Calu3 (cell line): ENCODE measurements around the gene PSTPIP1. TPM values are rescaled to one million over a fixed set of nuclear protein-coding genes. Genes with fewer than 3 reads are reported as not detected.

Experiments used
- BruUV-seq: library from RNA; stranded (reverse); fragments of 400-500 nt; replicated peaks from 2 replicates; lab custom pipeline; 2021; lab: Mats Ljungman, UMichigan
- CTCF ChIA-PET: fragments of 300-600 bp; sonication (Branson Sonifier 250); formaldehyde crosslinking; loops from one replicate; lab custom pipeline; 2022; ENCODE audit warnings: antibody characterized with exemption; lab: Charles Lee
- DNase-seq: peaks from one replicate; pipeline ENCODE4 v3.0.0; 2022
- H3K27ac Mint-ChIP-seq: one replicate; pipeline ENCODE4 v1.8.0; 2022; ENCODE audit warnings: mixed read lengths; ENCODE audit not compliant: unreplicated experiment
- H3K27me3 Mint-ChIP-seq: one replicate; pipeline ENCODE4 v1.8.0; 2022; ENCODE audit warnings: mixed read lengths; ENCODE audit not compliant: unreplicated experiment
- H3K36me3 Mint-ChIP-seq: one replicate; pipeline ENCODE4 v1.8.0; 2022; ENCODE audit warnings: mild to moderate bottlenecking, moderate library complexity, mixed read lengths; ENCODE audit not compliant: insufficient read depth, unreplicated experiment
- H3K4me1 Mint-ChIP-seq: one replicate; pipeline ENCODE4 v1.8.0; 2022; ENCODE audit warnings: mild to moderate bottlenecking, low read depth, mixed read lengths; ENCODE audit not compliant: unreplicated experiment
- H3K4me3 Mint-ChIP-seq: one replicate; pipeline ENCODE4 v1.8.0; 2022; ENCODE audit warnings: mild to moderate bottlenecking, low read depth, moderate library complexity, mixed read lengths; ENCODE audit not compliant: unreplicated experiment
- H3K9me3 Mint-ChIP-seq: one replicate; pipeline ENCODE4 v1.8.0; 2022; ENCODE audit warnings: low read depth, mixed read lengths; ENCODE audit not compliant: unreplicated experiment
- intact Hi-C: fragments of 100-400 bp; cut with micrococcal nuclease; formaldehyde crosslinking; loops from one replicate; pipeline ENCODE4 v1.10.0; 2022; ENCODE audit not compliant: unreplicated experiment
- total RNA-seq: library from RNA; stranded (reverse); gene quantifications from 2 replicates; pipeline ENCODE4 v1.2.3, GENCODE V29; 2022
- TF ChIP-seq, protein P1 (sequence below): fragments of 200-600 bp; IDR thresholded peaks from one replicate; pipeline ENCODE4 v1.8.0; 2022; ENCODE audit warnings: antibody characterized with exemption; ENCODE audit not compliant: unreplicated experiment

The PSTPIP1 gene
- total RNA-seq, 1 experiment from 2014 or later, result not detected

DNA sequence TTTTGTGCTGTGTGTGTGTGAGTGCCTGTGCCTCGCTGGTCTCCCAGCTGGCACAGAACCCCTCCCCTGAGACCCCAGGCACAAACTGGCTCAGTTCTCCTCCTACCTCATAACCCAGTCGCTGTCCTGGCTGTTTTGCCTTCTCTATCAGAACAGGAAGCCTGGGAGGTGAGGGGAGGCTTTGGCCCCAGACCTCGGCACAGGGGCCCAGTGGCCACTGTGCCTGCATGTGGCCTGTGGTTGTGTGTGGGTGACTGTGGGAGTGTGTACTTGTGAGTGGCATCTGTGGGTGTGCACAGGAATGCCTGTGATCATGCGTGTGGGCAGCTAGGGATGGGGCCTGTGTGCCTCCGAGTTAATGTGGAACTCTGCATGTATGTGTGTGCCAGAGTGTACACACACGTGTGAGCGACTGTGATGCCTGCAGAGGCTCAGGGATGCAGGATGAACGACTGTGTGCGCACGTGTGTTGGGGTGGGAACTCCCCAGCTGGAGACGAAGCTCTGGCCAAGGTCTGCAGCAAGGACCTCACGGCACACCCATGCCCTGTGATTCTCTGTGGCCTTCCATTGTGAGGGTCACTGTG, 32.3 kb downstream of the PSTPIP1 start:
- H3K9me3 Mint-ChIP-seq, result no peaks in the 10 kb centered on the region
- DNase-seq, result no peak
- H3K36me3 Mint-ChIP-seq, result peaks cover 23% of the 10 kb centered on the region
- TF ChIP-seq, protein P1, sequence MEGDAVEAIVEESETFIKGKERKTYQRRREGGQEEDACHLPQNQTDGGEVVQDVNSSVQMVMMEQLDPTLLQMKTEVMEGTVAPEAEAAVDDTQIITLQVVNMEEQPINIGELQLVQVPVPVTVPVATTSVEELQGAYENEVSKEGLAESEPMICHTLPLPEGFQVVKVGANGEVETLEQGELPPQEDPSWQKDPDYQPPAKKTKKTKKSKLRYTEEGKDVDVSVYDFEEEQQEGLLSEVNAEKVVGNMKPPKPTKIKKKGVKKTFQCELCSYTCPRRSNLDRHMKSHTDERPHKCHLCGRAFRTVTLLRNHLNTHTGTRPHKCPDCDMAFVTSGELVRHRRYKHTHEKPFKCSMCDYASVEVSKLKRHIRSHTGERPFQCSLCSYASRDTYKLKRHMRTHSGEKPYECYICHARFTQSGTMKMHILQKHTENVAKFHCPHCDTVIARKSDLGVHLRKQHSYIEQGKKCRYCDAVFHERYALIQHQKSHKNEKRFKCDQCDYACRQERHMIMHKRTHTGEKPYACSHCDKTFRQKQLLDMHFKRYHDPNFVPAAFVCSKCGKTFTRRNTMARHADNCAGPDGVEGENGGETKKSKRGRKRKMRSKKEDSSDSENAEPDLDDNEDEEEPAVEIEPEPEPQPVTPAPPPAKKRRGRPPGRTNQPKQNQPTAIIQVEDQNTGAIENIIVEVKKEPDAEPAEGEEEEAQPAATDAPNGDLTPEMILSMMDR, result no peak
- intact Hi-C loops, result no loop called here
- H3K4me1 Mint-ChIP-seq, result peaks cover 6% of the 10 kb centered on the region
- no TSS peak for BruUV-seq
- no peak overlapping the region for H3K4me3 Mint-ChIP-seq
- no peak overlapping the region for H3K27ac Mint-ChIP-seq
- H3K27me3 Mint-ChIP-seq, result peaks cover 40% of the 10 kb centered on the region
- CTCF ChIA-PET, result interaction anchor here (0.6 to 1.0 kb wide), 2 partner anchors 470 to 606 kb away, joined by 3 read pairs; no protein-coding TSS in a partner anchor

DNA sequence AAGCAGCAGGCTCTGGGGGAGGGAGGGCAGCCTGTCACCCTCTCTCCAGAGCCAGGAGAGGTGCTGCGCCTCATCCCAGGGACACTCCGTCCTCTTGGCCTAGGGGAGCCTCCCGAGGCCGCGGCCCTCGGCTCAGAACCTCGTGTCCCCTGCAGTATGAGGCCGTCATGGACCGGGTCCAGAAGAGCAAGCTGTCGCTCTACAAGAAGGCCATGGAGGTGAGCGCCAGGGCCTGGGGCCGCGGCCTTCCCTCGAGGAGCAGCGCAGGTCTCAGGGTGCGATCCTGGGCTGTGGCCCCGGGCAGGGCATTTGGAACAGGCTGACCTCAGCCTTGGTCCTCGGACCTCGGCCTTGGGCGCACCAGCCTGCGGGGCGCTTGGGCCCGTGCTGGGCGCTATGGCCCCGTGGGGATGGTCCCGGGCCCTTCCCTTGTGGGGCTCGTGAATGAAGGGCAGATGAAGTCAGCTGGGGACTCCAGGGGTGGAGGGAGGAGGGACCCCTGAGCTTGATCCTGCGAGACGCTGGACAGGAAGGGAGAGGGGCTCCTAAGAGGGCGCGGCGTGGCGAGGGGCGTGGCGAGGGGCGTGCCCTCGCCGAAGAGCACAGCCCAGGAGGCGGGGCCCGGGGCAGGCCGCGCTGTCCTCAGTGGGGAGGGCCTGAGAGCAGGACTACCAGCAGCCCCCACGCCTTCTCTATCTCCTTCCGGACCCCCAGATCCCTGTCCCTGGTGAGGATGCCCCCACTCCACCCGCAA, 32.9 kb downstream of the PSTPIP1 start:
- DNase-seq, result no peak
- H3K4me1 Mint-ChIP-seq, result peaks cover 6% of the 10 kb centered on the region
- intact Hi-C loops, result no loop called here
- peaks cover 28% of the 10 kb centered on the region for H3K36me3 Mint-ChIP-seq
- H3K9me3 Mint-ChIP-seq, result no peaks in the 10 kb centered on the region
- CTCF ChIA-PET, result no interaction called here
- TF ChIP-seq, protein P1, result no peak
- no peak overlapping the region for H3K4me3 Mint-ChIP-seq
- H3K27ac Mint-ChIP-seq, result no peak overlapping the region
- no TSS peak for BruUV-seq
- peaks cover 36% of the 10 kb centered on the region for H3K27me3 Mint-ChIP-seq

DNA sequence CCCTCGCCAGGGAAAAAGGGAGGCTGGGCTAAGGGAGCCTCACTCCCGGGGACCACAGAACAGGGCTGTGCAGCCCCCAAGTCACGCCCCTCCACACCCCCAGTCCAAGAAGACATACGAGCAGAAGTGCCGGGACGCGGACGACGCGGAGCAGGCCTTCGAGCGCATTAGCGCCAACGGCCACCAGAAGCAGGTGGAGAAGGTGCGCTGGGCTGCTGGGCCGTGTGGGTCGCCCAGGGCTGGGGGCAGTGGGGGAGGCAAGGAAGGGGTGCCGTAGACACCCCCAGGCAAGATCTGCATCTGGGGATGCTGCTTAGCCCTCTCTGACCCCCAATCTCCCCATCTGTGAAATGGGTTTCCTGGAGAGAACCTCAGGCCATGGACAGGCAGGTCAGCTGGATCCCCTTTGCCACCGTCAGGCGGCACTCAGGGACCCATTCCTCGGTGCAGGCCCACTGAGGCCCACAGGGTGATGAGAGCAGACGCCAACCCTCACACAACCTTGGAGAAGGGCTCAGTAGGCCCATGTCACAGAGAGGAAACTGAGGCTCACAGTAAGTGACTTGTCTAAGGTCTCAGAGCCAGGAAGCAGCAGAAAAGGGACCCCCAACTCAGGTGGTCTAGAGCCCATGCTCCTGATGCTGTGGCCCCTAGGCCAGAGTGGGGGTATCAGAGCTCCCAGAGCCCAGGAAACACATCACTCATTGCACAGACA, 33.7 kb downstream of the PSTPIP1 start:
- intact Hi-C loops, result no loop called here
- CTCF ChIA-PET, result no interaction called here
- Mint-ChIP-seq H3K36me3 (peaks cover 34% of the 10 kb centered on the region), H3K4me1 (peaks cover 6% of the 10 kb centered on the region), H3K27ac (no peak overlapping the region), H3K27me3 (peaks cover 29% of the 10 kb centered on the region), H3K4me3 (no peak overlapping the region), H3K9me3 (no peaks in the 10 kb centered on the region)
- no peak for DNase-seq
- TF ChIP-seq, protein P1, result no peak
- no TSS peak for BruUV-seq

DNA sequence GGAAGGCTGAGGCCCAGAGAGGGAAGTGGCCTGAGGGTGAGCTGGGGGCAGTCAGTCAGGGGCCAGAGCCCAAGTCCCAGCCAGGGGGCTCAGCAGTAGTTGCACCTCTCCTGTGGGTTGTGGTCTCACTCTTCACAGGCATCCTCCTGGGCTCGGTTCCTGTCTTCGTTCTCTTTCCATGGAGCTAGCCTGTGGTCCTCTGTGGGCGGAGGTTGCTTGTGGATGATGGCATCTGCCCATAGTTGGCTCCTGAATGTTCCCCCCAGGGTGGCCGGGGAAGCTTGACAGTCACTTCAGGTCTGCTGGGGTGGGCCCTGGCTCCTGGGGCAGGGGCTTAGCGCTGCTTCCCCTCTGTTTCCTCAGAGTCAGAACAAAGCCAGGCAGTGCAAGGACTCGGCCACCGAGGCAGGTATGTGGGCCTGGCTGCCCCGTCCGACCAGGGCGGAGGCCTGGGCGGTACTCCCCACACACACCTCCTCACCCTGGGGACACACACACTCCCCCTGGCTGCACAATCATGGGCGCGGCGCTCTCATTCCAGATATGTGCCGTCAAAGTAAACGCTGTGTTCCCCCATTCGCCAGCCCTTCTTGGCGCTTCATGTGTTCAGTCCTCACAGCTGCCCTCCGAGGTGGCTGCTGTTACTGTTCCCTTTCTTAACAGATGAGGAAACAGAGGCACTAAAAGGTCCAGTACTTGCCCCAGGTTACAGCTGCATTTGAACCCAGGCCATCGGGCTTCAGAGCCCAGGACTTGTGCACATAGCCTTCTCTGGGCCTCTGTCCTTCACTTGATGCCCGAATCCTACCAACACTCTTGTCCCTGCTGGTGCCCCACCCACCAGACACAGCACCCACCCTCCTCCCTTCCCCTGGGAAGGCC, 34.5 kb downstream of the PSTPIP1 start:
- TF ChIP-seq, protein P1, result no peak
- no TSS peak for BruUV-seq
- CTCF ChIA-PET, result interaction anchor here (0.6 kb wide), 1 partner anchor 820 kb away, joined by 7 read pairs; no protein-coding TSS in a partner anchor
- no peak overlapping the region for H3K4me3 Mint-ChIP-seq
- H3K36me3 Mint-ChIP-seq, result peaks cover 42% of the 10 kb centered on the region
- no peaks in the 10 kb centered on the region for H3K9me3 Mint-ChIP-seq
- H3K27me3 Mint-ChIP-seq, result peaks cover 29% of the 10 kb centered on the region
- H3K27ac Mint-ChIP-seq, result no peak overlapping the region
- intact Hi-C loops, result no loop called here
- DNase-seq, result no peak
- peaks cover 6% of the 10 kb centered on the region for H3K4me1 Mint-ChIP-seq
